CD14-positive monocyte (primary cell): ENCODE results near the gene CASP9. TPM values are rescaled to one million over a fixed set of nuclear protein-coding genes. Genes with fewer than 3 reads are reported as not detected.
"Not testable (repeated sequence)": the region's sequence is repeated elsewhere in the genome, so short reads cannot be mapped to it uniquely, and the experiment has no call there.

ENCODE experiments used
- DNase-seq, 3 donors: peaks; one replicate each; pipeline ENCODE4 v3.0.0-alpha.2; 2011 to 2022
- H2AFZ ChIP-seq: 2 replicates; pipeline ENCODE4 v1.6.0; 2012; ENCODE audit warnings: mild to moderate bottlenecking, low read depth, low read length, inconsistent platforms; ENCODE audit not compliant: insufficient read depth, poor library complexity, severe bottlenecking
- H3K27ac ChIP-seq, 2 donors: 1 replicate in 1 of 2; 2 replicates in 1 of 2; pipeline ENCODE4 v1.5.1; 2012 to 2013; ENCODE audit warnings: low read length in 2 of 2, control low read depth in 1 of 2, inconsistent platforms in 1 of 2, low read depth in 1 of 2, mild to moderate bottlenecking in 1 of 2
- H3K27me3 ChIP-seq, 2 donors: one replicate each; pipeline versions ENCODE4 v1.6.0 to v1.6.1; 2011 to 2013; ENCODE audit warnings: low read length in 2 of 2; ENCODE audit not compliant: control insufficient read depth in 2 of 2, insufficient read depth in 2 of 2
- H3K36me3 ChIP-seq, 2 donors: replicated peaks in 1 of 2; 1 replicate in 1 of 2; 2 replicates in 1 of 2; pipeline versions ENCODE4 v1.5.1 to v1.6.1; 2012 to 2013; ENCODE audit warnings: low read length in 2 of 2, control low read depth in 1 of 2, inconsistent platforms in 1 of 2, mild to moderate bottlenecking in 1 of 2; ENCODE audit not compliant: insufficient read depth in 2 of 2, control insufficient read depth in 1 of 2
- H3K4me1 ChIP-seq, 2 donors: 1 replicate in 1 of 2; 2 replicates in 1 of 2; pipeline versions ENCODE4 v1.5.1 to v1.6.1; 2012 to 2013; ENCODE audit warnings: low read length in 2 of 2, control low read depth in 1 of 2, inconsistent platforms in 1 of 2, mild to moderate bottlenecking in 1 of 2, moderate library complexity in 1 of 2; ENCODE audit not compliant: insufficient read depth in 2 of 2, control insufficient read depth in 1 of 2
- H3K4me2 ChIP-seq: replicated peaks from 2 replicates; pipeline ENCODE3; 2012; ENCODE audit warnings: low read length, moderate library complexity, mild to moderate bottlenecking; ENCODE audit not compliant: poor library complexity, severe bottlenecking; ENCODE audit errors: extremely low read depth
- H3K4me3 ChIP-seq, 3 experiments: fragments of 200-600 bp in 1 of 3; sonication (generic) in 1 of 3; replicated peaks in 1 of 3; 1 replicate in 2 of 3; 2 replicates in 1 of 3; pipeline ENCODE4 v1.5.1; 2011 to 2013; ENCODE audit warnings: low read length in 3 of 3, mild to moderate bottlenecking in 3 of 3, control low read depth in 2 of 3, low read depth in 2 of 3, inconsistent platforms in 1 of 3, moderate library complexity in 1 of 3
- H3K79me2 ChIP-seq: 2 replicates; pipeline ENCODE4 v1.6.0; 2012; ENCODE audit warnings: mild to moderate bottlenecking, control low read depth, inconsistent platforms, low read length, moderate library complexity; ENCODE audit not compliant: insufficient read depth
- H3K9ac ChIP-seq: 2 replicates; pipeline ENCODE4 v1.6.0; 2017; ENCODE audit warnings: low read length, mild to moderate bottlenecking; ENCODE audit not compliant: insufficient read depth, poor library complexity, severe bottlenecking
- H3K9me3 ChIP-seq, 2 donors: replicated peaks in 1 of 2; 1 replicate in 1 of 2; 2 replicates in 1 of 2; pipeline versions ENCODE4 v1.5.1 to v1.6.1; 2012 to 2013; ENCODE audit warnings: low read length in 2 of 2, control low read depth in 1 of 2; ENCODE audit not compliant: control insufficient read depth in 1 of 2, insufficient read depth in 1 of 2
- H4K20me1 ChIP-seq: 2 replicates; pipeline ENCODE4 v1.6.0; 2012; ENCODE audit warnings: mild to moderate bottlenecking, low read length, control low read depth, moderate library complexity; ENCODE audit not compliant: insufficient read depth
- H3K27ac Mint-ChIP-seq, 7 donors: one replicate each; pipeline ENCODE4 v1.8.0; 2020; ENCODE audit warnings: mild to moderate bottlenecking in 7 of 7, mixed read lengths in 7 of 7, moderate library complexity in 6 of 7, inconsistent platforms in 2 of 7
- H3K27me3 Mint-ChIP-seq, 3 donors: one replicate each; pipeline ENCODE4 v1.8.0; 2021 to 2022; ENCODE audit warnings: low read depth in 3 of 3, mild to moderate bottlenecking in 3 of 3, mixed read lengths in 3 of 3, moderate library complexity in 3 of 3, inconsistent platforms in 1 of 3
- H3K36me3 Mint-ChIP-seq, 2 donors: one replicate each; pipeline ENCODE4 v1.8.0; 2020; ENCODE audit warnings: mixed read lengths in 2 of 2, inconsistent platforms in 1 of 2, mild to moderate bottlenecking in 1 of 2
- H3K4me1 Mint-ChIP-seq: one replicate; pipeline ENCODE4 v1.8.0; 2020; ENCODE audit warnings: mild to moderate bottlenecking, mixed read lengths
- H3K4me3 Mint-ChIP-seq, 2 donors: one replicate each; pipeline ENCODE4 v1.8.0; 2020; ENCODE audit warnings: mild to moderate bottlenecking in 2 of 2, mixed read lengths in 2 of 2, moderate library complexity in 1 of 2
- H3K9me3 Mint-ChIP-seq, 7 donors: one replicate each; pipeline ENCODE4 v1.8.0; 2020 to 2022; ENCODE audit warnings: mixed read lengths in 7 of 7, mild to moderate bottlenecking in 6 of 7, moderate library complexity in 6 of 7, inconsistent platforms in 2 of 7
- WGBS: methylation state at CpG from one replicate; pipeline ENCODE4 v1.1.5; 2013; ENCODE audit warnings: missing lambda C conversion rate; ENCODE audit not compliant: insufficient coverage; 5-methylcytosine and 5-hydroxymethylcytosine counted together
- intact Hi-C, 2 donors: fragments of 100-400 bp; cut with micrococcal nuclease; formaldehyde crosslinking; loops; one replicate each; pipeline versions ENCODE4 v1.15.0 to v1.15.1; 2023
- polyA plus RNA-seq, 3 donors: library from polyadenylated mRNA; depleted of rRNA in 1 of 3; unstranded in 2 of 3; stranded (reverse) in 1 of 3; fragments of 300-500 nt in 2 of 3; fragments of >200 nt in 1 of 3; fragmentation: Illumina TruSeq in 2 of 3; gene quantifications; 1 replicate in 2 of 3; 2 replicates in 1 of 3; pipeline ENCODE4 v1.2.3, GENCODE V29; 2012 to 2021
- TF ChIP-seq, protein P1 (sequence below): fragments of 200-600 bp; IDR thresholded peaks from one replicate; pipeline ENCODE4 v1.8.0; 2022; ENCODE audit warnings: antibody characterized with exemption, mild to moderate bottlenecking

CASP9 gene
- polyA plus RNA-seq, 3 donors = 15.1 to 21.5 (median 21.0) TPM

GRCh38 chr1:15472587-15472986, 51.4 kb downstream of the CASP9 start:
- intact Hi-C loops = no loop called here
- Histone ChIP-seq H3K4me2 (no peak overlapping the region), H2AFZ (no peak overlapping the region), H3K27me3 (no peaks in the 10 kb centered on the region), H3K4me1 (no peaks in the 10 kb centered on the region), H4K20me1 (no peaks in the 10 kb centered on the region), H3K36me3 (no peaks in the 10 kb centered on the region), H3K27ac (no peak overlapping the region), H3K79me2 (no peaks in the 10 kb centered on the region), H3K4me3 (no peak overlapping the region), H3K9me3 (no peaks in the 10 kb centered on the region), H3K9ac (no peak overlapping the region)
- Mint-ChIP-seq H3K9me3 (peaks cover 0 to 1% (median 0%) of the 10 kb centered on the region in 7 donors), H3K27me3 (peaks cover 3 to 5% (median 4%) of the 10 kb centered on the region in 3 donors), H3K27ac (no peak overlapping the region), H3K4me3 (no peak overlapping the region), H3K4me1 (no peaks in the 10 kb centered on the region), H3K36me3 (no peaks in the 10 kb centered on the region)
- TF ChIP-seq, protein P1, sequence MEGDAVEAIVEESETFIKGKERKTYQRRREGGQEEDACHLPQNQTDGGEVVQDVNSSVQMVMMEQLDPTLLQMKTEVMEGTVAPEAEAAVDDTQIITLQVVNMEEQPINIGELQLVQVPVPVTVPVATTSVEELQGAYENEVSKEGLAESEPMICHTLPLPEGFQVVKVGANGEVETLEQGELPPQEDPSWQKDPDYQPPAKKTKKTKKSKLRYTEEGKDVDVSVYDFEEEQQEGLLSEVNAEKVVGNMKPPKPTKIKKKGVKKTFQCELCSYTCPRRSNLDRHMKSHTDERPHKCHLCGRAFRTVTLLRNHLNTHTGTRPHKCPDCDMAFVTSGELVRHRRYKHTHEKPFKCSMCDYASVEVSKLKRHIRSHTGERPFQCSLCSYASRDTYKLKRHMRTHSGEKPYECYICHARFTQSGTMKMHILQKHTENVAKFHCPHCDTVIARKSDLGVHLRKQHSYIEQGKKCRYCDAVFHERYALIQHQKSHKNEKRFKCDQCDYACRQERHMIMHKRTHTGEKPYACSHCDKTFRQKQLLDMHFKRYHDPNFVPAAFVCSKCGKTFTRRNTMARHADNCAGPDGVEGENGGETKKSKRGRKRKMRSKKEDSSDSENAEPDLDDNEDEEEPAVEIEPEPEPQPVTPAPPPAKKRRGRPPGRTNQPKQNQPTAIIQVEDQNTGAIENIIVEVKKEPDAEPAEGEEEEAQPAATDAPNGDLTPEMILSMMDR = no peak
- 96% methylated on average over 6 of the region's 11 CpGs for WGBS
- no peak for DNase-seq

DNA sequence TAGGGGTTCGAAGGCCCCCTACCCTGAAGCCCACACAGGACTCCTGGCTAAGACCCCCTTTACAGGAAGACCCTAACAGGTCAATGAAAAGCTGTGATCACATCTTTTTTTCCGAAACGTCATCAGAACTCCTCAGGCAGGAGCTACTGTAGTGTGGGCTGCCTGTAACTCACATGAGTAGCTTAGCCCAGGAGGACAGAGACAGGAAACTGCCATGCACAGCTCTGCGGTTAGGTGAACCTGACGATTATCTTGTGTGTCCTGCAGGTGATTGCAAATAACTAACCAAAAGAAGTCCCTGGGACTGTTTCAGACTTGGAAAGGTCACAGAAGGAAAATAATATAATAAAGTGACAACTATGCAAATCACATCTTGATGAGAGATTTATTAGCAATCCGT, 52.3 kb downstream of the CASP9 start:
- WGBS = 82% methylated on average over 3 of the region's 6 CpGs
- H3K27ac Mint-ChIP-seq, H3K4me3 Mint-ChIP-seq: not testable (repeated sequence)

DNA sequence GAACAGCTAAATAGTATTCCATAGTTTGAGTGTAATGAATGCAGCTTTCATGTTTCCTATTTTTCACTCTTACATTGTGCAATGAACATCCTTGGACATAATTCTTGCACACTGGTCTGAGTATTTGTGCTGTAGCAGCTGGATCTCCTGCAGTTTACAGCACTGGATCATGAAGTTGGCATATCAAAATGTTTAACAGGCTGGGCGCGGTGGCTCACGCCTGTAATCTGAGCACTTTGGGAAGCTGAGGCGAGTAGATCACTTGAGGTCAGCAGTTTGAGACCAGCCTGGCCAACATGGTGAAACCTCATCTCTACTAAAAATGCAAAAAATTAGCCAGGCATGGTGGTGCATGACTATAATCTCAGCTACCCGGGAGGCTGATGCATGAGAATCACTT, 52.9 kb downstream of the CASP9 start:
- 89% methylated on average over 5 of the region's 5 CpGs for WGBS
- H3K4me2 ChIP-seq, H3K27ac ChIP-seq, H3K4me3 Mint-ChIP-seq, H3K36me3 Mint-ChIP-seq, H3K36me3 ChIP-seq, DNase-seq, H2AFZ ChIP-seq, intact Hi-C loops, H3K4me1 Mint-ChIP-seq, H3K9me3 Mint-ChIP-seq, H3K27ac Mint-ChIP-seq, H3K27me3 ChIP-seq, H3K4me1 ChIP-seq, H3K79me2 ChIP-seq, H3K9me3 ChIP-seq, H4K20me1 ChIP-seq, H3K9ac ChIP-seq, H3K27me3 Mint-ChIP-seq, H3K4me3 ChIP-seq: not testable (repeated sequence)

More for the DNA sequence above, 52.3 kb downstream of the CASP9 start:
- H3K27me3 Mint-ChIP-seq, H3K79me2 ChIP-seq, H3K4me3 ChIP-seq, H3K4me1 ChIP-seq, H3K27me3 ChIP-seq, H3K4me2 ChIP-seq, H3K27ac ChIP-seq, H3K36me3 Mint-ChIP-seq, DNase-seq, H2AFZ ChIP-seq, H3K4me1 Mint-ChIP-seq, H3K9me3 Mint-ChIP-seq, H4K20me1 ChIP-seq, H3K36me3 ChIP-seq, intact Hi-C loops, H3K9ac ChIP-seq, H3K9me3 ChIP-seq: not testable (repeated sequence)

DNA sequence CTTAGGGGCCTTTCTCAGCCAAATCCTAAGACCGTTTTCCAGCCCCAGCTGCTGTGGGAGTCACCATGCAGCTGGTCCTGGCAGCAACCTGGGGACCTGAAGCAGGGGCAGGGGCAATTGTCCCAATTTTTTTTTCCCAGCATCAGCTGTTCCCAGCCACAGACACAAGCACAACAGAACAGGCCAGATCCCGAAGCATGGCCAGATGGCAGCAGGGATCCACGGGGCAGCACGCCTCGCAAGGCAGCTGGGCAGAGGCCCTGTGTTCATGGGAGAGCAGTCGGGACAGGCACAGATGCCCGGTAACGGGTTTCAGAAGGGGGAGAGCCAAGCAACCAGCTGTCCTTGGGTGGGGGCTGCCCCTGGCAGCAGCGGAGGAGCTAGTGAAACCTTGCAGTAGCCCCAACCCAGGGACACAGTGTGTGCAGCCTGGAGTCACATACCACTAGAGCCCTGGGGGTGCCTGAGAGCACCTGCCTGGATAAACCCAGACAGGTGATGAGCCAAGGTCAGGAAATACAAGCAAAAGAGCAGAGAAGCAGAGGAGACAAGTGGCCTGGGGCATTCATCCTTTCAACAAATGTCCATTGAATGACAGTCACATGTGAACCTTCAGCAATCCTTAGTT, 54.1 kb downstream of the CASP9 start:
- H3K27me3 Mint-ChIP-seq, H3K79me2 ChIP-seq, H3K4me1 ChIP-seq, H3K36me3 ChIP-seq, H3K9me3 Mint-ChIP-seq, H3K27ac Mint-ChIP-seq, H4K20me1 ChIP-seq, H2AFZ ChIP-seq, H3K27ac ChIP-seq, H3K4me1 Mint-ChIP-seq, DNase-seq, intact Hi-C loops, H3K4me2 ChIP-seq, H3K27me3 ChIP-seq, H3K36me3 Mint-ChIP-seq, H3K4me3 Mint-ChIP-seq, H3K9ac ChIP-seq, H3K9me3 ChIP-seq, H3K4me3 ChIP-seq: not testable (repeated sequence)
- WGBS = 100% methylated on average over 3 of the region's 9 CpGs
